ENCODE measurements around the gene DSCAML1.

The DSCAML1 gene

GRCh38 chr11:117647872-117648271 is 149.1 kb downstream of the DSCAML1 start:
- TF ChIP-seq CTCF (IDR thresholded peaks at IDR 0.05; ENCODE audit: low read length, missing control alignments) = no peak
- no peak for DNase-seq (ENCODE audit: low read depth)
- no peak overlapping the region for H3K4me3 ChIP-seq (replicated peaks; ENCODE audit: low read depth, low read length)

GRCh38 chr11:117647207-117647606 is 149.8 kb downstream of the DSCAML1 start:
- DNase-seq (ENCODE audit: low read depth) = no peak
- TF ChIP-seq CTCF (IDR thresholded peaks at IDR 0.05; ENCODE audit: low read length, missing control alignments) = no peak
- no peak overlapping the region for H3K4me3 ChIP-seq (replicated peaks; ENCODE audit: low read depth, low read length)

- H3K4me3 ChIP-seq (replicated peaks; ENCODE audit: low read depth, low read length) = no peak overlapping the region
- DNase-seq (ENCODE audit: low read depth) = no peak
- TF ChIP-seq CTCF (IDR thresholded peaks at IDR 0.05; ENCODE audit: low read length, missing control alignments) = no peak
Observed at GRCh38 chr11:117646411-117646810, 150.6 kb downstream of the DSCAML1 start.

- H3K4me3 ChIP-seq (replicated peaks; ENCODE audit: low read depth, low read length) = no peak overlapping the region
- no peak for DNase-seq (ENCODE audit: low read depth)
- no peak for TF ChIP-seq CTCF (IDR thresholded peaks at IDR 0.05; ENCODE audit: low read length, missing control alignments)
Observed at GRCh38 chr11:117644403-117645155, 152.4 kb downstream of the DSCAML1 start.

- no peak for DNase-seq (ENCODE audit: low read depth)
- H3K4me3 ChIP-seq (replicated peaks; ENCODE audit: low read depth, low read length) = no peak overlapping the region
- no peak for TF ChIP-seq CTCF (IDR thresholded peaks at IDR 0.05; ENCODE audit: low read length, missing control alignments)
Observed at GRCh38 chr11:117643606-117644300, 153.3 kb downstream of the DSCAML1 start.

DNA sequence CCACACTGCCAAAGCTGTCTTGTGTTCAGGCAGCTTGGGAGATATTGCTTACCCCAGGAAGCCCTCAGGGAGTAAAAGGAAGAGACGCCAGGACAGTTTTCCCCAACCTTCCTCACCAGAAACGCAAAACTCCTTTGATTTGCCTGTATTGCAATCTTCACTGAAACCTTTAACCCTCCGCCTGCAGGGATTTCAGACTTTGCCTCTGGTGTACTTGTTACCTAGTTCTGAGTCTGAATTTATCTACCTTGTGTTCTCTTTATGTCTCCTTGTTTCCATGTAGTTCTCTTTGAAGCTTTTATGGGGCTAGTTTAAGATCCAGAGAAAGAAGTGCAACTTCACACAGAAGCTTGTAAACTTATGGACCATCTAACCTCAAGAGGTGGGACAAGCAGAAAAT is 154.2 kb downstream of the DSCAML1 start:
- DNase-seq (ENCODE audit: low read depth) = no peak
- no peak overlapping the region for H3K4me3 ChIP-seq (replicated peaks; ENCODE audit: low read depth, low read length)
- no peak for TF ChIP-seq CTCF (IDR thresholded peaks at IDR 0.05; ENCODE audit: low read length, missing control alignments)
